GM21447 (cell line): ENCODE data around the gene CBFA2T3.
"Not testable (repeated sequence)": the region's sequence is repeated elsewhere in the genome, so short reads cannot be mapped to it uniquely, and the experiment has no call there.

ENCODE experiments used
- ATAC-seq: cut with Tn5 transposase; IDR thresholded peaks from one replicate; pipeline ENCODE4 v1.9.1; 2021; ENCODE audit not compliant: unreplicated experiment

CBFA2T3 gene

DNA sequence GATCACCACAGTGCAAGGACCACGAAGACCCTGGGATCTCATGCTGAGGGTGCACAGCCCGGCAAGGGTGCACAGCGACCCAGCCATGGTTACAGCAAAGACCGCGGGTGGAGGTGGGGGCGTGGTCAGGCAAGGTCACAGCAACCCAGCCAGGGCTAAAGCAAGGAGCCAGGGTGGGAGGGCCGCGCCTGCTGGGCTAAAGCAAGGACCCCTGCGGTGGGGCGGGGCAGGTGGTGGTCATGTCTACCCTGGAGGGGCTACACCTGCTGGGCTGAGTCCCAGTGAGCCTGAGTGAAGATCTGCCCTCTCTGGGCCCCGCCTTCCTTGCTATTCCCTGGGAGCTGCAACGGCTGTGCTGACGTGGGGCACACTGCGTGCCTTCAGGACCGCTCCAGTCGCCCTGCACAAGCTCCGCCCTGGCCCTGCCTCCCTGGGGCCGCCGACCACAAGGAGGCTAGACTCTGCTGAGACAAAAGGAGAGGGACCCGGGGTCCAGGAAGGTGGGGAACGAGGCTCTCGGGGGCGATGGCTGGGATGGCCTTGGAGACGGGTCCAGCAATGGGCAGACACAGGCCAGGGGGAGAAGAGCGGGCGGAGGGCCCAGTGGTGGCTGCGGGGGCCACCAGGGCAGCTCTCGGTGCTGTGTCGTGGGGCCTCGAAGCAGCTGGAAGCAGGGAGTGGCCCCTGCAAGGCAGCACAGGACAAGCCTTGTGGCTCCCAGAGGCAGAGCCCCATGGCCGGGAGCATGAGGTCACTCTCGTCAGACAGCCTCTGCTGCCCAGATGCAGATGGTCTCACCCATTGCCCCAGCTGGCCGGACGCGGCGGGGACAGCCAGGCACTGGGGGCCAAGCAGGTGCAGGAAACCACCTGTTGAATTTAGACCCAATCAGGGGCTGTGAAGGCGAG, 52.8 kb downstream of the CBFA2T3 start:
- ATAC-seq = no peak

DNA sequence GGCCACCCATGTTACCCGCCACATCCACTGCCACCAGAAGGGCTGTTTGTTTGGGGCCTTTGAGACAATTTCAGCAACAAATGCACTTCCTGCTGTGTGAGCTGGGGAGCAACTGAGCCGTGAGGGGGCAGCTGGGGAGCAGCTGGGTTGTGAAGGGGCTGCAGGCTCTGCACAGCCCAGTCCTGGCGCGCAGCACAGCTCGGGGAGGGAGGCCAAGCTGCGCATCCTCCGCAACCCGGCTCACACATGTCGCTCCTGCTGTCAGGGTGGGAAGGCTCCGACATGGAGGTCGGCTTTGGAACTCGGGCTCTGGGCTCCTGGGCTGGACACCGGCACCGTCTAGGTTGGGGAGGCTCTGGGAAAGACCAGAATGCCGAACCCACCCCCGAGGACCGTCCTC, 53.6 kb downstream of the CBFA2T3 start:
- ATAC-seq = no peak

DNA sequence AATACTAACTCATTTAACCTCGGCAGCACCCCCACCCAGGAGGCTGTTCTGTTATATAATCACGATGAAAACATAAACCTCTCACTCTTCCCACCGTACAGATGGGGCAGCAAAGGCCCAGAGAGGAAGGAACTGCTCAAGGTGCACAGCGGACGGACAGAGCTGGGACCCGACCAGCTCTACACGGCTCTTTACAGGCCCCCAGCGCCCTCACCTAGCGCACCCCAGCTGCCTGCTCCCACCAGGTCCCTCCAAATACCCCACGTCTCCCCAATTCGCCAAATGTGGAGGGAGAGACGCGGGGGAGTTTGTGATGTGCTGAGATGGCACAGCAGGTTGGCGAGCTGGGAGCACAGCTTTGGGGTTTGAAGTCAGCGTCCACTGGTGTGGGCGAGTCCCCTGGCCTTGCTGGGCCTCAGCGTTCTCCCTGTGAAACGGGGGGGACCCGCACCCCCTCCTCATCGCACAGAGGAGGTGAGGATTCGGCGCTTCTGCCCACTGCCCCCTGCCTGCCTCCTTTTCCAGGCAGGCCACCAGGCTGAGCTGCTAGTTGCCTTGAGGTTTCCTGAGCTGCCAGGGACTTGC, 54.1 kb downstream of the CBFA2T3 start:
- ATAC-seq = no peak

DNA sequence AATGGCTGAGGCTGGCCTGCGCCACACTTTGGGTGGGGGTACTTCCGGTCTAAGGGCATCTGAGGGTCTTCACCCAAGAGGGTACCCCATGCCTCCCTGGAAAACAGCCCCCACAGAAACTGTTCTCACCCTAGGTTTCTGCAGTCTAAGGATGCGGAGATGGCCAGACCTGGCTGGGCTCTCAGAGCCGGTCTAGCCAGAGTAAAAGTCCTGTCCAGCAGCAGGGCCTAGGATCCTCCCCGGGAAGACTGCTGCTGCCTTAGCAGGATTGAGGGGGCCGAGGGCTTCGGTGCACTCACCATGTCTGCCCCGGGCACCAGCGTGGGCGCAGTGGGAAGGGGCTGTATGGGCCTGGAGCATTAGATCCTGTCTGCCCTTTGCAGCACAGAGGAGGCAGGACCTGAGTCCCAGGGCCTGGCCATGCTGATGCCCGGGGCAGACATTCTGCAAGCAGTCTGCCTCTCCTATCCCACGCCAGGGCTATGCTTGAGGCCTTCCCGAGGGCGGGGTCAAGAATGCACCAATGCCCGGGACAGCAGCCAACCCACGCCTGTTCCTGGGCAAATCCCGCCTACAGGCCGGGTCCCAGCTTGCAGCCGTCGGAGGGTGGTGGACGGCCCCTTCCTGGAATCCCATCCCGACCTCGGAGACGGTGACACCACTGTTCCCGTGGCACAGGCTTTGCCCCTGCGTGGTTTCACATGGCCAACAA, 54.7 kb downstream of the CBFA2T3 start:
- ATAC-seq = no peak

DNA sequence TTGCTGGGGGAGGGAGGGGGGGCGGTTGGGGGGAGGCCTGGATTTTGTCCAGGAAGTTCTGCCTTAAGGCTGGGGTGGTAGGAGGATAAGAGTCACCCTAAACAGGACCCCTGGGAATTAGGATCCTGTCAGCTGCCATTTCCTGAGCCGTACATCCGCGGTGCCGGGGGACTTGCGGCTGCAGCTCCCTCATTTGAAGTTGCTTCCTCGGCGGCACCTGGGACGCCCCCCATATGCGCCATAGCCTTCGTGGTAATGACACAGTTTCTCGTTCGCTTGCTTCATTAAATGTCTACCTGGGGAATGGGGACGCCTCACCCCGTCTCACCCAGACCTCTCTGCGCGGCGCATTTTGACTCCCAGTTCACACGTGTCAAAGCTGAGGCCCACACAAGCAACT, 55.4 kb downstream of the CBFA2T3 start:
- no peak for ATAC-seq

DNA sequence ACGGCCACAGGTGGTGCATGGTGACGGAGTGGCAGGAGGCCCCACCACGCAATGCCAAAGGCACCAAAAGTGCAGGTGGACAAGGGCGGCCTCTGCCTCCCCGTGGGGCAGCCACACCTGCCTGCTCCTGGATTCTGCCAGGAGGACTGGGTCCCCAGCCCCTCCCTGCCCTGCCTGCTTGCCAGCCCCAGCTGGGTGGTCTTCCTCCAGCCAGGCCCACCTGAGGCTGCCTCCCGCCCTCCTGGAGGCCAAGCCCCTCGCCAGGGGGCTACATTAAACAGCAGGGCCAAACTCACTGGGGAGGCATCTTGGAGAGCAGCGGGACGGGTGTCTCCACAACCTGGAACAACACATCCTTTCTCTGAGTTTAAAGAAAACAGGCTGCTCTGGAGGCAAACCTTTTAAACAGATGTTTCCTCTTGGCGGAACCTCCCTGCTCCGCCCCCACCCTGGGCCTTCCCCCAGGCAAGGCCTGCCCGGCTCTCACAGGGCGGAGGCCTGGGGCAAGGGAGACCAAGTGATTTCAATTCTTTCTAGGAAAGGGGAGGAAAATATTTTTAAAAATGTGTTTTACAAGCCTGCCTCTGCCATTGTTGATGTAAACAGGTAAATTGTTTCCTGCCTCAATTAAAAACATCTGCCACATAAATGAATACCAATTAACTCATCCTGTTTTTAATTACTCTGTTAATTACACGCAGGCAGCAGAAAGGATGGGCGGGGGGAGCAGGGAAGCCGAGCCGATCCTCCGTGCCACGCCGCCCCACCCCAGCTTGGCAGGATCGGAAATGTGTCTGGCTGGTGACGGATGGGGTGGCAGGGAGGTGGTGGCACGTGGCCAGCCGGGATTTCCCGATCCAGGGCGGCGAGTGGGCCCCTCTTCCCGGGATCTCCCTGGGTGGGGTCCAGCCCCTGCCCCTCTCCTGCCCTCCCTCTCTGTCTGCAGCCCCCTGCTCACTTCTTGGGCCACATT, 56.1 kb downstream of the CBFA2T3 start:
- ATAC-seq = no peak

DNA sequence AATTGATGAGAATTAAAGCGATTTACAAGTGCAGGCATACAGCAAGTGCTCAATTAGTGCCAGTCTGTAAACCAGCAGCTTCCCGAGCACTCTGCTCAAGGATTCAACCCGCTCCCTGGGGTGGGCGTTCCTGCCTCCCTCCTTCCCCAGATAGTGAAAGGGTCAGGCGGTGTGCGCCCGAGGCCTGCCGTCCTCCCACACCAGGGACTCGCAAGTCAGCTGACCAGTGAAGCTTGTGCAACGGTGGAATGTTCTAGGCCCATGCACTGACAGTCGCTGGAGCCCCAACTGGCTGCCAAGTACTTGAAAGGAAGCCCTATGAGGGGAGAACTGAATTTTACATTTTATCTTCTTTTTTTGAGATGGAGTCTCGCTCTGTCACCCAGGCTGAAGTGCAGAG, 57.1 kb downstream of the CBFA2T3 start:
- ATAC-seq = no peak

DNA sequence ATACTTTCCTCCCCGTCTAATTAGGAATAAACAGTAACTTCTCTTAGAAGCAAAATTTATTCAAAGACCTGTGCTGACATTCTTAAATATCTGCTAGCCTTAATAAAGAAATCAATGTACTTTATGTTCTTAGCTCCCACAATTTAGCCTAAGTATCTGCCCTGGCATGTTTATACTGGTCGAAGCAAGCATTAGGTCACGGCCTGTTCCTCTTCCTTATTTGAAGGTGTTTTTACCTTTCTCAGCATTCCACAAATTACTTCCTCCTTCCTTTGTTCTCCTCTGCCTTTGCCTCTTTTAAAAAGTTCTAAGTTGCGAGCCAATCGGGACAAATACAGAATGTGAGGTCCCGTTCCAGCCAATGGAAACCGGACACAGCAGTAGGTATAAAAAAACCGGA, 58.1 kb downstream of the CBFA2T3 start:
- ATAC-seq = not testable (repeated sequence)

DNA sequence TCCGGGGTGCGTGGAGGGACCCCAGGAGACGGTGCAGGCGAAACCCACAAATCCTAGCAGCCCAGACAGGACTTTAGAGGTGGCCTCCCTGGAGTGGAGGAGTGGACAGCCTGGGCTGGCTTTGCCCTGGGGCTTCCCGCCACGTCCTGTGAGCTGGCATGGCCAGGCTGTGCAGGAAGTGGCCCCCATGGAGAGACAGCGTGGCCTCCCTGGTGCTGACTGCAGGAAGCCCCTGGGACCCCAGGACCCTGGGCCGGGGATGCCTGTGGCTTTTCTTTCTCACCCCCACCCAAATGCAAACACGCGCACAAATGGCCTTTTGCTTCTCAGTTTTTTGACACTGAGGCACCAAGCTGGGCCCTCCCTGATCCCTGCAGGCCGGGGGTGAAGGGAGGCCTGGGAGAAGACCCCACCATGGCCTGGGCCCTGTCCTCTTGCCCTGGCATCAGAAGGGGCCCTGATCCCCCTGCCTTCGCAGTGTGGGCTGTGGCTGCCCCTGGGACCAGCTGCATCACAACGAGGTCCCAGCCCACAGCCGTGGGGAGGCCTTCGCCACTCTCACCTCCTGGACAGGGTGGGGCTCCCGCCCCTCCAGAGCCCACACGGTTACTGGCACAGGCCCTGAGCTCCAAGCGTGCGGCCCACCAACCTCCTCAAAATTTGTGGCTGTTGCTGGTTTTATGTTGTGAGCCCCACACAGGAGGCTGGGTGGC, 58.9 kb downstream of the CBFA2T3 start:
- no peak for ATAC-seq

DNA sequence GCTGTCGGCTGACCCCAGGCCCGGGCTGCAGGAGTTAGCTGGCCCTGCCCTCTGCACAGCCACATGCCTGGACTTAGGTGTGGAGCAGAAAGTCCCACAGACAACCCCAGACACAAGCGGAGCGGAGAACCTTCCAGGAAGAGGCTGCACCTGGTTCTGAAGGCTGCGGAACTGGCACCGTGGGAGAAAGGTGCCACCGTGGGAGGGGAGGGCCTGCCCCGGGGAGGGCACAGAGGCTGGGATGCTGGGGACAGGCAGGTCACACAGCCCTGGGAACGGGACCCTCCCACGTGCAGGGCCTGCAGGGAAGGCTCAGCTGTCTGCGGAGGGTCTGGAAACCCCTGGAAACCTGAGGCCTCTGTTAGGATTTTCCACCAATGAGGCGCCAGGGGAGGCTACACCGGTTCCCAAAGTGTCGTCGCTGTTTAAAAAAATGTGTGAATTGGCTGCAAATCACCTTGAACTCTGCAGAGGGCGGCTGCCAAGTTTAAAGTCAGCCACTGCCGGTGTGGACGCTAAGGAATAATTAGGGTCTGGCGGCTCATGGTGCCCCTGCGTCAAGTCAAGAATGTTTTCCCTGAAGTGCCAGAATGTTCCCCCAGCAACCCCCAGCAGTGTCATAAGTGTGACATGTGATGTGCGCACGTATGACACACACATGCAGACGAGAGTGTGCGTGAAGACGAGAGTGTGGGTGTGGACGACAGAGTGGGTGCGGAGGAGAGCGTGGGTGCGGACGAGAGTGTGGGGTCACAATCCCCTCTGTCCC, 59.7 kb downstream of the CBFA2T3 start:
- no peak for ATAC-seq

DNA sequence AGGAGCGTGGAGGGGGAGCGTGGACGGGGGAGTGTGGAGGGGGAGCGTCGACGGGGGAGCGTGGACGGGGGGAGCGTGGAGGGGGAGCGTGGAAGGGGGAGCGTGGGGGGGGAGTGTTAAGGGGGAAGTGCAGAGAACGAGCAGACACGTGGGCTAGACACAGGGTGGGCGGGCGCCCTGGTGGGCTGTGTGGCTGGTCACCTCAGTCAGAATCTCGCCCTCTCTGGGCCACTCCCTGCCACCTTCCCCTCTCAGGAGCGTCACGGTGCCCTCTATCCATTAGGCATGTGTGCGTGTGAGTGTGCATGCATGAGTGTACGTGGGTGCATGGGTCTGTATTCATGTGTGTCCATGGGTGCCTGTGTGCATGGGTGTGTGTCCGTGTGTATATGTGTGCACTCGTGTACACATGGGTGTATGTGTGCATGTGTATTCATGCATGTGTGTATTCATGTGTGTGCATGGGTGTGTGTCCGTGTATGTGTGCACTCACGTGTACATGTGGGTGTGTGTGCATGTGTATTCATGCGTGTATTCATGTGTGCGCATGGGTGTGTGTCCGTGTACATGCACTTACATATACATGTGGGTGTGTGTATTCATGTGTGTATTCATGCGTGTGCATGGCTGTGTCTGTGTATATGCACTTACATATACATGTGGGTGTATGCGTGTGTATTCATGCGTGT, 61.2 kb downstream of the CBFA2T3 start:
- no peak for ATAC-seq

DNA sequence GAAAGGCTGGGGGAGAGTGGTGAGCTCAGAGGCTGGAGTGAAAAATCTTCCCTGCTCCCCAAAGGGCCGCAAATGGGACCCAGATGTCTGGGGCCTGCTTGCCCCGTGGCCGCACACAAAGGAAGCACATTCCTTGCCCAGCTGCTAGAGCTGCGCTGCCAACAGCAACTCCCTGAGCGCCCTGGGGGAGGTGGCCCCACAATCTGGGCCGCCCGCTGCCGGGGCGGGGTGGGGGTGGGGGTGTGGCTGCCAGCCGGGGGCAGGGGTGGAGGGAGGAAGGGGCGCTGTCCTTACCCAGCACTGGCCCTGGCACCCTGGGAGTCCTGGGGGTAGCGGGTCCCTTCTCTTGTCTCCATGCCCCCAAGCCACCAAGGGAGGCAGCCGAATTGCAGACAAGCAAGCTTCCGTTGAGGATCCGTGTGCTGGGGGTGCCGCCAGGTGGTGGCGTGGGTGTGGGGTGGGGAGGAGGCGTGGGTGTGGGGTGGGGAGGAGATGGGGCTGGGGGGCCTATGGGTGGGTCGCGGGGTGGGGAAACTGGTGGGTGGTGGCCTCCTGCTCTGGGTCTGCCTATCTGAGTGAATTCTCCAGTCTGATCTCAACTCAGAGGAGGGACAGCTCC, 62.1 kb downstream of the CBFA2T3 start:
- ATAC-seq = no peak

DNA sequence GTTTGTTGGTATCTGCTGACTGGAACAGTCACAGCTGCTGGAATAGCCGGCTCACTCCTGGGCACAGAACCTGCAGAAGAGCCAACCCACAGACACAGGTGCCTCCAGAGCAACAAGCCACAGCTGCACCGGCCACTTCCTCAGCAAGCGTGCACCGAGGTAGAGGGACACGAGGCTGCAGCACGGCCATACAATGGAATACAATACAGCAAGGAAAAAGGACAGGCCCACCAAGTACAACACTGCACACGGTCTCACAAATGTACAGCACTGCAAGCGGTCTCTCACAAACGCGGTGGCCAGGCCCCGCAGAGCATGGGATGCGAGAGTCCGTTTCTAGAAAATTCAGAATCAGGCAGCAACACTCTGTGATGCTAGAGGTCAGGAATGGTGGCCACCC, 63.1 kb downstream of the CBFA2T3 start:
- no peak for ATAC-seq

DNA sequence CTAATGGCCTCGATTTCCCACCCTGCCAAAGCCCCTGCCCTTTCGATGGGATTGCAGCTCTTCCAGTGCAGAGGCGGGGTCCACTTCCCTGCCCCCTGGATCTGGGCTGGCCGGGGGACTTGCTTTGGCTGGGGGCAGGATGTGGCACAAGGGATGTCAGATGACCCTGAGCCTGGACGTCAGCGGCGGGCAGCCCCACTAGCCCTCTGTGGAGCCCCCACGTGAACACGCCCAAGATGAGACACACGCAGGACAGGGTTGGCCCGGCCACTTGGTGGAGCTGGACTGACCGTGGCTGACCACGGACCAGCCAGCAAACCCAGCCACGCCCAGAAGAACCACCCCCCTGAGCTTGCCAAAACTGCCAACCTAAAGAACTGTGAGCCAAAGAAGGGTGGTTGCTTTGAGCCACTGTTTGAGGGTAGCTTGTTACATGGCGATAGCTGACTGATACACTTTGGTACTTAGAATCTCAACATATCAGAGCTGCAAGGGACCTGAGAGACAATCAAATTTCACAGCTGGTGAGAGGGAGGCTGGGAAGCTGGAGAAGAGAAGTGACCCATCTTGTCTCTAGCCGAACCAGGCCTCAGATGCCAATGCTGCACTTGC, 63.9 kb downstream of the CBFA2T3 start:
- ATAC-seq = no peak

DNA sequence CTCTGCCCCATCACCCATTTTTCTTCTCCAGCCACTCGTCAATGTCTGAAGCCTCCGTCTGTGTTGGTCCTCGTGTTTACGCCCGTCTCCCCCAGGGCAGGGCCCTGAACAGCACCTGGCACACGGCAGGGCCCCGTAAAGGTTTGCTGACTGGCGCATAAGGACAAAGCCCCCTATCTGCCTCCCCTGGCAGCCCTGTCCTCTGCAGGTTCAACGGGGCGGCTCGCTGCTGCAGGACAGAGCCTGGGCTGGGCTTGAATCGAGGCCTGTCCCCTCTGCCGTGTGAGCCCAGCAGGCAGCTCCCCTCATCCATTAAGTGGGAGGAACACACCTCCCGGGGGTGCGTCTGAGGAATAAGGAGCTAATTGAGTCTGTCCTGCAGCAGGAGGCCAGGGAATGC, 64.5 kb downstream of the CBFA2T3 start:
- no peak for ATAC-seq

DNA sequence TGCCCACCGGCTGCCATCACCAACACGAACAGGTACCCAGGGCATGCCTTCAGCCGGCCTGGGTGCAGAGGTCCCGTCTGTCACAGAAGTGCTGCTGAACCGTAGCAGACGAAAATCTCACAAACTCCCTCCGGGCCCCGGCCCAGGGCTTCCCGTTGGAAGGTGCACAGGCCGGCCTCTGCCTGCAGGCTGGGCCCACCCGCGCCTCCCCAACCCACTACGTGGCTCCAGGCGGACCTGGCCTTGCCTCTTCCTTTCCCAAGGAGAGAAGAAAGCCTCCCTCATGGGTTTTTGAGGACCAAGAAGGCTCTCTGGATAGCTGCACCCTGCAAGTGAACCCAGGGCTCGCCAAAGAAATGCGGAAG, 65.1 kb downstream of the CBFA2T3 start:
- ATAC-seq = no peak

DNA sequence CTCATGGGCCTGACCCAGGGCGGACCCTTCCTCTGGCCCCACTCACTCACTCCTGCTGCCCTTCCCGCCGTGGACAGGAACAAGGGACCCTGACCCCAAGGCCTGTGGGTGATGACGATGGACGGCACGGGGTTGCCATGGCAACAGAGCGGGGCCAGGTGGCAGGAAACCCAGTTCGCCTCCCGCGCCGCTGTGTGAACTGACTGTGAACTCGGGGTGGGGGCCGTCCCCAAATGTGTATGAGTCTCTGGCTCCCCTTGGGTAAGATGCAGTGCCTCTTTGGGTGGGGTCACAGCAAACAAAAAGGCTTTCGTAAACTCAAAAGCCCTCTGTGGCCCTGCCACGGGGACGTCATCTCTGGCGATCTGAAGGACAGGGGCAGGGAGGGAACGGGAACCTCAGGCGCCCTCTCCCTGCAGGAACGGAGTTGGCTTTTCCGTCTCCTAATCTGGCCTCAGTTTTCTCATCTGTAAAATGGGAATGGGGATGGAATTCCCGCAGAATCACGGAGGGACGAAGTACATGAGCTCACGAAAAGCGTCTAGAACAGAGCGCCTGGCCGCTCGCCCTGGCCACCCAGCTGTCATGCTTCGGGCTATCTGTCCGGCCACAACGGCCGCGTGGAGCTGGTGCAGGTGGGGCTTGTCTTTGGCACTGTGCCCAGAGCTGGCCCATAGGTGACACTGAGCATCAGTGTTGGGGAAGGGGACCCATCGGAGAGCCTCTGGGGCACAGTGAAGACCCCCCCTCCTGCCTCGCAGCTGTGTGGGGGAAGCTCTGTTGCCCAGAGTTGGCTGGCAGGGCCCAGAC, 65.7 kb downstream of the CBFA2T3 start:
- no peak for ATAC-seq
